Immature natural killer cell (primary cell): ENCODE data around the gene HOXD4. TPM values are rescaled to one million over a fixed set of nuclear protein-coding genes. Genes with fewer than 3 reads are reported as not detected.

ENCODE experiments used
- DNase-seq, 3 donors: peaks; one replicate each; pipeline ENCODE4 v3.0.0; 2022; ENCODE audit warnings: mixed read lengths in 1 of 3
- H3K27ac Mint-ChIP-seq, 6 donors: one replicate each; pipeline ENCODE4 v1.8.0; 2020; ENCODE audit warnings: mixed read lengths in 6 of 6, mild to moderate bottlenecking in 5 of 6, inconsistent platforms in 4 of 6, moderate library complexity in 3 of 6
- H3K27me3 Mint-ChIP-seq, 3 donors: one replicate each; pipeline ENCODE4 v1.8.0; 2020 to 2021; ENCODE audit warnings: low read depth in 3 of 3, mild to moderate bottlenecking in 3 of 3, mixed read lengths in 3 of 3, moderate library complexity in 3 of 3, inconsistent platforms in 1 of 3
- H3K36me3 Mint-ChIP-seq, 3 donors: one replicate each; pipeline ENCODE4 v1.8.0; 2020; ENCODE audit warnings: mixed read lengths in 3 of 3, inconsistent platforms in 2 of 3, mild to moderate bottlenecking in 2 of 3
- H3K4me1 Mint-ChIP-seq, 2 donors: one replicate each; pipeline ENCODE4 v1.8.0; 2020; ENCODE audit warnings: inconsistent platforms in 2 of 2, mild to moderate bottlenecking in 2 of 2, mixed read lengths in 2 of 2, moderate library complexity in 1 of 2
- H3K4me3 Mint-ChIP-seq, 5 donors: one replicate each; pipeline ENCODE4 v1.8.0; 2020; ENCODE audit warnings: mild to moderate bottlenecking in 5 of 5, mixed read lengths in 5 of 5, inconsistent platforms in 3 of 5, moderate library complexity in 3 of 5
- H3K9me3 Mint-ChIP-seq, 6 donors: one replicate each; pipeline ENCODE4 v1.8.0; 2020; ENCODE audit warnings: mild to moderate bottlenecking in 6 of 6, mixed read lengths in 6 of 6, inconsistent platforms in 4 of 6, moderate library complexity in 3 of 6
- polyA plus RNA-seq, 3 donors: library from polyadenylated mRNA; unstranded; fragments of 300-500 nt; fragmentation: Illumina TruSeq; gene quantifications; one replicate each; pipeline ENCODE4 v1.2.3, GENCODE V29; 2021

The HOXD4 gene
- polyA plus RNA-seq, 3 donors from 2014 or later: not detected

- Mint-ChIP-seq H3K27me3 (peaks cover 27 to 39% (median 27%) of the 10 kb centered on the region in 3 donors), H3K4me1 (no peaks in the 10 kb centered on the region), H3K27ac (no peak overlapping the region), H3K9me3 (peaks cover 0 to 3% (median 0%) of the 10 kb centered on the region in 6 donors), H3K36me3 (no peaks in the 10 kb centered on the region), H3K4me3 (no peak overlapping the region)
- no peak for DNase-seq
These were observed 5.0 kb downstream of the HOXD4 start for GRCh38 chr2:176156301-176156806.

- H3K36me3 Mint-ChIP-seq: no peaks in the 10 kb centered on the region
- no peak within 1 kb of the TSS for H3K4me3 Mint-ChIP-seq
- H3K27me3 Mint-ChIP-seq: peaks cover 27 to 40% (median 33%) of the 10 kb centered on the region in 3 donors
- H3K9me3 Mint-ChIP-seq: peaks cover 0 to 6% (median 0%) of the 10 kb centered on the region in 6 donors
- H3K27ac Mint-ChIP-seq: no peak within 1 kb of the TSS
- DNase-seq: no peak
- no peaks in the 10 kb centered on the region for H3K4me1 Mint-ChIP-seq
These were observed 5.6 kb downstream of the HOXD4 start, which contains the start of gene HOXD3 for GRCh38 chr2:176156807-176157498. Gene HOXD3 (plus strand): TSS chr2:176157307. CDS start chr2:176169115, 11,808 bp downstream.

GRCh38 chr2:176157499-176158185 is 6.3 kb downstream of the HOXD4 start:
- Mint-ChIP-seq H3K27ac (no peak overlapping the region), H3K36me3 (no peaks in the 10 kb centered on the region), H3K4me3 (no peak overlapping the region), H3K9me3 (peaks cover 0 to 5% (median 0%) of the 10 kb centered on the region in 6 donors), H3K4me1 (no peaks in the 10 kb centered on the region), H3K27me3 (peaks cover 27 to 43% (median 35%) of the 10 kb centered on the region in 3 donors)
- DNase-seq: no peak

GRCh38 chr2:176158186-176158591 is 6.8 kb downstream of the HOXD4 start:
- Mint-ChIP-seq H3K36me3 (peaks cover 0 to under 1% (median 0%) of the 10 kb centered on the region in 3 donors), H3K27me3 (peaks cover 25 to 44% (median 37%) of the 10 kb centered on the region in 3 donors), H3K9me3 (peaks cover 0 to 4% (median 0%) of the 10 kb centered on the region in 6 donors)

GRCh38 chr2:176158855-176159662 is 7.7 kb downstream of the HOXD4 start:
- no peak for DNase-seq
- H3K36me3 Mint-ChIP-seq: peaks cover 0 to 6% (median 0%) of the 10 kb centered on the region in 3 donors
- peaks cover 31 to 51% (median 40%) of the 10 kb centered on the region in 3 donors for H3K27me3 Mint-ChIP-seq
- H3K9me3 Mint-ChIP-seq: peaks cover 0 to 9% (median 2%) of the 10 kb centered on the region in 6 donors
- H3K27ac Mint-ChIP-seq: no peak overlapping the region
- H3K4me3 Mint-ChIP-seq: no peak overlapping the region
- peaks cover 0 to 4% of the 10 kb centered on the region in 2 donors for H3K4me1 Mint-ChIP-seq

More at GRCh38 chr2:176158186-176158591, 6.8 kb downstream of the HOXD4 start:
- H3K27ac Mint-ChIP-seq: no peak overlapping the region
- DNase-seq: no peak
- no peak overlapping the region for H3K4me3 Mint-ChIP-seq
- no peaks in the 10 kb centered on the region for H3K4me1 Mint-ChIP-seq

- peaks cover 2 to 8% of the 10 kb centered on the region in 2 donors for H3K4me1 Mint-ChIP-seq
- no peak overlapping the region for H3K4me3 Mint-ChIP-seq
- H3K36me3 Mint-ChIP-seq: peaks cover 0 to 10% (median 0%) of the 10 kb centered on the region in 3 donors
- no peak for DNase-seq
- peaks cover 0 to 14% (median 4%) of the 10 kb centered on the region in 6 donors for H3K9me3 Mint-ChIP-seq
- H3K27ac Mint-ChIP-seq: no peak overlapping the region
- peaks cover 31 to 52% (median 44%) of the 10 kb centered on the region in 3 donors for H3K27me3 Mint-ChIP-seq
These were observed 8.4 kb downstream of the HOXD4 start for GRCh38 chr2:176159663-176160250.

- DNase-seq: no peak
- H3K4me3 Mint-ChIP-seq: no peak overlapping the region
- H3K27ac Mint-ChIP-seq: no peak overlapping the region
- H3K4me1 Mint-ChIP-seq: peaks cover 2 to 8% of the 10 kb centered on the region in 2 donors
- H3K9me3 Mint-ChIP-seq: peaks cover 0 to 14% (median 4%) of the 10 kb centered on the region in 6 donors
- H3K27me3 Mint-ChIP-seq: peaks cover 25 to 49% (median 47%) of the 10 kb centered on the region in 3 donors
- H3K36me3 Mint-ChIP-seq: peaks cover 0 to 10% (median 0%) of the 10 kb centered on the region in 3 donors
These were observed 9.1 kb downstream of the HOXD4 start for GRCh38 chr2:176160251-176160985.

GRCh38 chr2:176160986-176161824 is 9.9 kb downstream of the HOXD4 start:
- H3K9me3 Mint-ChIP-seq: peaks cover 0 to 14% (median 4%) of the 10 kb centered on the region in 6 donors
- peaks cover 0 to 10% (median 3%) of the 10 kb centered on the region in 3 donors for H3K36me3 Mint-ChIP-seq
- no peak overlapping the region for H3K4me3 Mint-ChIP-seq
- peaks cover 28 to 51% (median 45%) of the 10 kb centered on the region in 3 donors for H3K27me3 Mint-ChIP-seq
- H3K4me1 Mint-ChIP-seq: peaks cover 2 to 8% of the 10 kb centered on the region in 2 donors
- H3K27ac Mint-ChIP-seq: no peak overlapping the region
- DNase-seq: no peak

- Mint-ChIP-seq H3K27me3 (peaks cover 28 to 58% (median 47%) of the 10 kb centered on the region in 3 donors), H3K4me3 (no peak overlapping the region), H3K4me1 (peaks cover 2 to 8% of the 10 kb centered on the region in 2 donors), H3K9me3 (peaks cover 0 to 19% (median 4%) of the 10 kb centered on the region in 6 donors), H3K27ac (no peak overlapping the region), H3K36me3 (peaks cover 0 to 10% (median 3%) of the 10 kb centered on the region in 3 donors)
- DNase-seq: no peak
These were observed 10.7 kb downstream of the HOXD4 start for GRCh38 chr2:176161825-176162626.

GRCh38 chr2:176162911-176163671 is 11.7 kb downstream of the HOXD4 start:
- peaks cover 2 to 8% of the 10 kb centered on the region in 2 donors for H3K4me1 Mint-ChIP-seq
- peaks cover 25 to 53% (median 51%) of the 10 kb centered on the region in 3 donors for H3K27me3 Mint-ChIP-seq
- no peak overlapping the region for H3K27ac Mint-ChIP-seq
- peaks cover 0 to 25% (median 4%) of the 10 kb centered on the region in 6 donors for H3K9me3 Mint-ChIP-seq
- H3K4me3 Mint-ChIP-seq: no peak overlapping the region
- DNase-seq: no peak
- peaks cover 0 to 10% (median 3%) of the 10 kb centered on the region in 3 donors for H3K36me3 Mint-ChIP-seq
